ENCODE data around the gene CTCFL. TPM values are rescaled to one million over a fixed set of nuclear protein-coding genes. Genes with fewer than 3 reads are reported as not detected.

The CTCFL gene
- polyA plus RNA-seq, 1 donor from 2014 or later = not detected

GRCh38 chr20:57471496-57472372 is 53.2 kb downstream of the CTCFL start:
- Histone ChIP-seq H3K4me2 (ENCODE audit: low read length) (no peak overlapping the region), H2AFZ (ENCODE audit: low read depth, low read length) (no peak overlapping the region)
- TF ChIP-seq EZH2 (IDR thresholded peaks at IDR 0.05; ENCODE audit: borderline replicate concordance, insufficient read depth, low read length, poor library complexity, severe bottlenecking) (no peak), SMC3 (conservative IDR thresholded peaks at IDR 0.05; ENCODE audit: poor library complexity) (no peak), TAF1 (IDR thresholded peaks at IDR 0.05; ENCODE audit: low read depth) (no peak), RAD21 (conservative IDR thresholded peaks at IDR 0.05) (no peak), POLR2AphosphoS5 (IDR thresholded peaks at IDR 0.05) (no peak), MXI1 (conservative IDR thresholded peaks at IDR 0.05; ENCODE audit: poor library complexity, severe bottlenecking) (no peak)
- TF ChIP-seq, protein P1, sequence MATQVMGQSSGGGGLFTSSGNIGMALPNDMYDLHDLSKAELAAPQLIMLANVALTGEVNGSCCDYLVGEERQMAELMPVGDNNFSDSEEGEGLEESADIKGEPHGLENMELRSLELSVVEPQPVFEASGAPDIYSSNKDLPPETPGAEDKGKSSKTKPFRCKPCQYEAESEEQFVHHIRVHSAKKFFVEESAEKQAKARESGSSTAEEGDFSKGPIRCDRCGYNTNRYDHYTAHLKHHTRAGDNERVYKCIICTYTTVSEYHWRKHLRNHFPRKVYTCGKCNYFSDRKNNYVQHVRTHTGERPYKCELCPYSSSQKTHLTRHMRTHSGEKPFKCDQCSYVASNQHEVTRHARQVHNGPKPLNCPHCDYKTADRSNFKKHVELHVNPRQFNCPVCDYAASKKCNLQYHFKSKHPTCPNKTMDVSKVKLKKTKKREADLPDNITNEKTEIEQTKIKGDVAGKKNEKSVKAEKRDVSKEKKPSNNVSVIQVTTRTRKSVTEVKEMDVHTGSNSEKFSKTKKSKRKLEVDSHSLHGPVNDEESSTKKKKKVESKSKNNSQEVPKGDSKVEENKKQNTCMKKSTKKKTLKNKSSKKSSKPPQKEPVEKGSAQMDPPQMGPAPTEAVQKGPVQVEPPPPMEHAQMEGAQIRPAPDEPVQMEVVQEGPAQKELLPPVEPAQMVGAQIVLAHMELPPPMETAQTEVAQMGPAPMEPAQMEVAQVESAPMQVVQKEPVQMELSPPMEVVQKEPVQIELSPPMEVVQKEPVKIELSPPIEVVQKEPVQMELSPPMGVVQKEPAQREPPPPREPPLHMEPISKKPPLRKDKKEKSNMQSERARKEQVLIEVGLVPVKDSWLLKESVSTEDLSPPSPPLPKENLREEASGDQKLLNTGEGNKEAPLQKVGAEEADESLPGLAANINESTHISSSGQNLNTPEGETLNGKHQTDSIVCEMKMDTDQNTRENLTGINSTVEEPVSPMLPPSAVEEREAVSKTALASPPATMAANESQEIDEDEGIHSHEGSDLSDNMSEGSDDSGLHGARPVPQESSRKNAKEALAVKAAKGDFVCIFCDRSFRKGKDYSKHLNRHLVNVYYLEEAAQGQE (IDR thresholded peaks at IDR 0.05; ENCODE audit: borderline replicate concordance) = no peak

DNA sequence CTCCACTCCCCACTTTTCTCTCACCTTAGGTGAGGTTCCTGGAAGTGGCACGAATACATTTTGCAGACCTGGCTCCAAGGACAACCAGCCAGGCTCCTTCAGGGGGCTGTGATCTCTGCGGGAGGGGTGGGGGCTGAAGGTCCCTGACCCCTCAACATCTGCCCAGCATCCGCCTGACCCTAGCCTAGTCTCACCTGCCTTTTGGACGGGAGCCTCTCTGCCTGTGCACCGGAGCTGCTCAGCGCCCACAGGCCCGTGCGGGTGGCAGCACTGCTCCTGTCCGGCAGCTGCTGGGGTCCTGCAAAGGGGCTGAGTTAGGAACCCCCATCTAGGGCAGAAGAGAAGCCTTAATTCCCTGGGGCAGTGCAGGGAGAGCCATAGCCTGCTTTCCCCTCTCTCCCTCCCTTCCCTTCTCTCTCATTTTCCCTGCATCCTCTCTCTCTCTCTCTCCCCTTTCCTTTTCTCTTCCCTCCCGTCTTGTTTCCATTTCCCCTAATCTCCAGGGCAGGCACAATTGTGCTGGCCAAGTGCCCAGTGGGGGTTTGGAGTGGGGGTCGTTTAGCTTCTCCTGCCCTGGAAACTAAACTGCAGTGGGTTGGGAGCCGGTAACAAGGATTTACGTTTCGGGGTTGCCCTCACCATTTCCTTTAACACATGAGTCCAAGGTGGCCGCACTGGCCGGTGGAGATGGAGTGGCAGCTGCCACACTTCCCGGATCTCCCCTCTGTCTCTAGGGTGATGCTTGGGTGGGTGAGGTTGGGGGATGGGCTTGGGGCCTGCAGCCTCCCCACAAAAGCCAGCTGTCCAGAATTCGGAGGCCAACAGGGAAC is 54.1 kb downstream of the CTCFL start:
- Histone ChIP-seq H3K36me3 (ENCODE audit: insufficient read depth, low read length) (no peaks in the 10 kb centered on the region), H3K27ac (ENCODE audit: low read length) (no peak overlapping the region), H4K20me1 (ENCODE audit: insufficient read depth) (no peaks in the 10 kb centered on the region), H3K4me3 (ENCODE audit: low read length) (no peak overlapping the region), H3K79me2 (replicated peaks; ENCODE audit: insufficient read depth, low read length) (no peaks in the 10 kb centered on the region), H3K9me3 (ENCODE audit: low read length) (no peaks in the 10 kb centered on the region), H3K9me2 (ENCODE audit: insufficient read depth, low read length) (no peaks in the 10 kb centered on the region), H3K9ac (ENCODE audit: low read length) (no peak overlapping the region), H3K27me3 (ENCODE audit: insufficient read depth, low read depth, low read length) (no peaks in the 10 kb centered on the region), H2AFZ (ENCODE audit: low read depth, low read length) (no peak overlapping the region), H3K4me2 (ENCODE audit: low read length) (no peak overlapping the region), H3F3A (ENCODE audit: insufficient read depth, low read length, poor library complexity, severe bottlenecking) (no peaks in the 10 kb centered on the region)
- TF ChIP-seq MXI1 (conservative IDR thresholded peaks at IDR 0.05; ENCODE audit: poor library complexity, severe bottlenecking) (no peak), RAD21 (conservative IDR thresholded peaks at IDR 0.05) (no peak), TAF1 (IDR thresholded peaks at IDR 0.05; ENCODE audit: low read depth) (no peak), EP300 (conservative IDR thresholded peaks at IDR 0.05; ENCODE audit: poor library complexity, severe bottlenecking) (no peak), CTCF (IDR thresholded peaks at IDR 0.05; ENCODE audit: poor library complexity, severe bottlenecking) (no peak), SMC3 (conservative IDR thresholded peaks at IDR 0.05; ENCODE audit: poor library complexity) (no peak), POLR2AphosphoS5 (IDR thresholded peaks at IDR 0.05) (no peak), EZH2 (IDR thresholded peaks at IDR 0.05; ENCODE audit: borderline replicate concordance, insufficient read depth, low read length, poor library complexity, severe bottlenecking) (no peak)
- TF ChIP-seq, protein P1 (IDR thresholded peaks at IDR 0.05; ENCODE audit: borderline replicate concordance) = no peak

More at GRCh38 chr20:57471496-57472372, 53.2 kb downstream of the CTCFL start:
- H3F3A ChIP-seq (ENCODE audit: insufficient read depth, low read length, poor library complexity, severe bottlenecking) = no peaks in the 10 kb centered on the region
- no peaks in the 10 kb centered on the region for H4K20me1 ChIP-seq (ENCODE audit: insufficient read depth)
- H3K36me3 ChIP-seq (ENCODE audit: insufficient read depth, low read length) = no peaks in the 10 kb centered on the region
- no peaks in the 10 kb centered on the region for H3K9me3 ChIP-seq (ENCODE audit: low read length)
- H3K79me2 ChIP-seq (replicated peaks; ENCODE audit: insufficient read depth, low read length) = no peaks in the 10 kb centered on the region
- no peaks in the 10 kb centered on the region for H3K27me3 ChIP-seq (ENCODE audit: insufficient read depth, low read depth, low read length)
- no peak overlapping the region for H3K9ac ChIP-seq (ENCODE audit: low read length)
- H3K9me2 ChIP-seq (ENCODE audit: insufficient read depth, low read length) = no peaks in the 10 kb centered on the region
- no peak overlapping the region for H3K4me3 ChIP-seq (ENCODE audit: low read length)
- no peak overlapping the region for H3K27ac ChIP-seq (ENCODE audit: low read length)

Data from neural cell (in vitro differentiated cells).